ENCODE measurements around the gene PPFIBP2. TPM values are rescaled to one million over a fixed set of nuclear protein-coding genes. Genes with fewer than 3 reads are reported as not detected.
"Not testable (repeated sequence)": the region's sequence is repeated elsewhere in the genome, so short reads cannot be mapped to it uniquely, and the experiment has no call there.

PPFIBP2 gene
- total RNA-seq, 1 donor, result 28.9 TPM

GRCh38 chr11:7642747-7643146 is 128.9 kb downstream of the PPFIBP2 start:
- no peaks in the 10 kb centered on the region for H3K27me3 ChIP-seq (ENCODE audit: insufficient read depth, low read length)
- no peak overlapping the region for H3K4me3 ChIP-seq (ENCODE audit: low read length)
- no peaks in the 10 kb centered on the region for H3K4me1 ChIP-seq (ENCODE audit: insufficient read depth, low read length)
- H3K9me3 ChIP-seq (ENCODE audit: low read depth, low read length), result no peaks in the 10 kb centered on the region

GRCh38 chr11:7643314-7643713 is 129.5 kb downstream of the PPFIBP2 start:
- Histone ChIP-seq H3K4me3 (ENCODE audit: low read length) (no peak overlapping the region), H3K9me3 (ENCODE audit: low read depth, low read length) (no peaks in the 10 kb centered on the region), H3K4me1 (ENCODE audit: insufficient read depth, low read length) (no peaks in the 10 kb centered on the region), H3K27me3 (ENCODE audit: insufficient read depth, low read length) (no peaks in the 10 kb centered on the region)

GRCh38 chr11:7645206-7645605 is 131.4 kb downstream of the PPFIBP2 start:
- no peak overlapping the region for H3K4me3 ChIP-seq (ENCODE audit: low read length)
- no peaks in the 10 kb centered on the region for H3K27me3 ChIP-seq (ENCODE audit: insufficient read depth, low read length)
- no peaks in the 10 kb centered on the region for H3K9me3 ChIP-seq (ENCODE audit: low read depth, low read length)
- H3K4me1 ChIP-seq (ENCODE audit: insufficient read depth, low read length), result no peaks in the 10 kb centered on the region

GRCh38 chr11:7646866-7647265 is 133.1 kb downstream of the PPFIBP2 start:
- no peak overlapping the region for H3K4me3 ChIP-seq (ENCODE audit: low read length)
- H3K4me1 ChIP-seq (ENCODE audit: insufficient read depth, low read length), result no peaks in the 10 kb centered on the region
- no peaks in the 10 kb centered on the region for H3K9me3 ChIP-seq (ENCODE audit: low read depth, low read length)
- H3K27me3 ChIP-seq (ENCODE audit: insufficient read depth, low read length), result no peaks in the 10 kb centered on the region

- no peaks in the 10 kb centered on the region for H3K4me1 ChIP-seq (ENCODE audit: insufficient read depth, low read length)
- H3K27me3 ChIP-seq (ENCODE audit: insufficient read depth, low read length), result no peaks in the 10 kb centered on the region
- H3K9me3 ChIP-seq (ENCODE audit: low read depth, low read length), result no peaks in the 10 kb centered on the region
Observed at GRCh38 chr11:7648264-7648663, 134.5 kb downstream of the PPFIBP2 start.

GRCh38 chr11:7651140-7651551 is 137.3 kb downstream of the PPFIBP2 start:
- Histone ChIP-seq H3K27me3 (ENCODE audit: insufficient read depth, low read length) (no peaks in the 10 kb centered on the region), H3K9me3 (ENCODE audit: low read depth, low read length) (no peaks in the 10 kb centered on the region), H3K4me1 (ENCODE audit: insufficient read depth, low read length) (no peaks in the 10 kb centered on the region), H3K4me3 (ENCODE audit: low read length) (no peak overlapping the region)

More at GRCh38 chr11:7648264-7648663, 134.5 kb downstream of the PPFIBP2 start:
- H3K4me3 ChIP-seq (ENCODE audit: low read length), result no peak overlapping the region

- Histone ChIP-seq H3K4me1 (ENCODE audit: insufficient read depth, low read length) (no peaks in the 10 kb centered on the region), H3K9me3 (ENCODE audit: low read depth, low read length) (no peaks in the 10 kb centered on the region), H3K27me3 (ENCODE audit: insufficient read depth, low read length) (no peaks in the 10 kb centered on the region), H3K4me3 (ENCODE audit: low read length) (no peak overlapping the region)
Observed at GRCh38 chr11:7651700-7652099, 137.9 kb downstream of the PPFIBP2 start.

- Histone ChIP-seq H3K27me3 (ENCODE audit: insufficient read depth, low read length) (no peaks in the 10 kb centered on the region), H3K9me3 (ENCODE audit: low read depth, low read length) (no peaks in the 10 kb centered on the region), H3K4me1 (ENCODE audit: insufficient read depth, low read length) (no peaks in the 10 kb centered on the region), H3K4me3 (ENCODE audit: low read length) (no peak overlapping the region)
Observed at GRCh38 chr11:7654195-7654705, 140.5 kb downstream of the PPFIBP2 start.

GRCh38 chr11:7655253-7656217 is 141.7 kb downstream of the PPFIBP2 start:
- Histone ChIP-seq H3K27me3 (ENCODE audit: insufficient read depth, low read length) (no peaks in the 10 kb centered on the region), H3K9me3 (ENCODE audit: low read depth, low read length) (no peaks in the 10 kb centered on the region), H3K4me3 (ENCODE audit: low read length) (no peak overlapping the region), H3K4me1 (ENCODE audit: insufficient read depth, low read length) (no peaks in the 10 kb centered on the region)

GRCh38 chr11:7656704-7657103 is 142.9 kb downstream of the PPFIBP2 start:
- Histone ChIP-seq H3K4me3 (ENCODE audit: low read length) (no peak overlapping the region), H3K27me3 (ENCODE audit: insufficient read depth, low read length) (no peaks in the 10 kb centered on the region), H3K4me1 (ENCODE audit: insufficient read depth, low read length) (no peaks in the 10 kb centered on the region), H3K9me3 (ENCODE audit: low read depth, low read length) (no peaks in the 10 kb centered on the region)

GRCh38 chr11:7657306-7658025 is 143.7 kb downstream of the PPFIBP2 start:
- no peaks in the 10 kb centered on the region for H3K27me3 ChIP-seq (ENCODE audit: insufficient read depth, low read length)
- no peak overlapping the region for H3K4me3 ChIP-seq (ENCODE audit: low read length)
- H3K4me1 ChIP-seq (ENCODE audit: insufficient read depth, low read length), result no peaks in the 10 kb centered on the region
- no peaks in the 10 kb centered on the region for H3K9me3 ChIP-seq (ENCODE audit: low read depth, low read length)

- not testable (repeated sequence) for H3K4me1 ChIP-seq (ENCODE audit: insufficient read depth, low read length); H3K27me3 ChIP-seq (ENCODE audit: insufficient read depth, low read length); H3K9me3 ChIP-seq (ENCODE audit: low read depth, low read length); H3K4me3 ChIP-seq (ENCODE audit: low read length)
Observed at GRCh38 chr11:7663531-7663930, 149.7 kb downstream of the PPFIBP2 start.

- no peaks in the 10 kb centered on the region for H3K27me3 ChIP-seq (ENCODE audit: insufficient read depth, low read length)
- no peaks in the 10 kb centered on the region for H3K4me1 ChIP-seq (ENCODE audit: insufficient read depth, low read length)
- no peaks in the 10 kb centered on the region for H3K9me3 ChIP-seq (ENCODE audit: low read depth, low read length)
- H3K4me3 ChIP-seq (ENCODE audit: low read length), result no peak overlapping the region
Observed at GRCh38 chr11:7664867-7665266, 151.1 kb downstream of the PPFIBP2 start.

GRCh38 chr11:7665473-7666291 is 151.9 kb downstream of the PPFIBP2 start:
- H3K27me3 ChIP-seq (ENCODE audit: insufficient read depth, low read length), result no peaks in the 10 kb centered on the region
- peaks cover 6% of the 10 kb centered on the region for H3K4me1 ChIP-seq (ENCODE audit: insufficient read depth, low read length)
- H3K4me3 ChIP-seq (ENCODE audit: low read length), result no peak overlapping the region
- no peaks in the 10 kb centered on the region for H3K9me3 ChIP-seq (ENCODE audit: low read depth, low read length)
